GM12878 (cell line): ENCODE results near the gene GMPPB. TPM values are rescaled to one million over a fixed set of nuclear protein-coding genes. Genes with fewer than 3 reads are reported as not detected.

ENCODE experiments used
- ATAC-seq: fragments of 200-7000 bp; cut with Tn5 transposase; 3 replicates; pipeline ENCODE4 v1.9.1; 2020; ENCODE audit warnings: mild to moderate bottlenecking, moderate library complexity
- BruUV-seq: library from RNA; stranded (reverse); fragments of 400-500 nt; replicated peaks from 2 replicates; lab custom pipeline; 2021; lab: Mats Ljungman, UMichigan
- CTCF ChIA-PET: fragments of 300-600 bp; sonication (Branson Sonifier 250); formaldehyde crosslinking; extraction: SDS; loops from one replicate; lab custom pipeline; 2021; ENCODE audit warnings: inconsistent platforms; lab: Yijun Ruan, JAX
- POLR2A ChIA-PET: fragments of 350-600 bp; formaldehyde crosslinking; extraction: SDS; loops from one replicate; lab custom pipeline; 2021; ENCODE audit warnings: inconsistent platforms; lab: Charles Lee
- RAD21 ChIA-PET: fragments of 300-600 bp; sonication (Branson Sonifier 250); formaldehyde crosslinking; loops from one replicate; lab custom pipeline; 2023; ENCODE audit warnings: antibody characterized with exemption; ENCODE audit not compliant: unreplicated experiment; lab: Charles Lee
- SMC1A ChIA-PET: fragments of 300-600 bp; sonication (Branson Sonifier 250); formaldehyde crosslinking; loops from one replicate; lab custom pipeline; 2023; ENCODE audit not compliant: unreplicated experiment, uncharacterized antibody; lab: Charles Lee
- DNase-seq: peaks from one replicate; pipeline ENCODE4 v3.0.0-alpha.2; 2011; ENCODE audit warnings: low read depth, low spot score
- FAIRE-seq: peaks from 3 replicates; lab custom pipeline; 2011; peaks lifted over from hg19 to GRCh38; lab: Jason Lieb, UNC
- H2AFZ ChIP-seq: 2 replicates; pipeline ENCODE4 v1.6.0; 2011; ENCODE audit warnings: low read depth, low read length, control low read depth; ENCODE audit not compliant: control insufficient read depth
- H3K27ac ChIP-seq: 2 replicates; pipeline ENCODE4 v1.5.1; 2011; ENCODE audit warnings: control low read depth; ENCODE audit not compliant: control insufficient read depth, insufficient read depth
- H3K27me3 ChIP-seq, 2 experiments: replicated peaks in 1 of 2; 2 replicates each; pipeline versions ENCODE4 v1.6.0 to v1.6.1; 2011; ENCODE audit warnings: low read length in 1 of 2; ENCODE audit not compliant: control insufficient read depth in 2 of 2, insufficient read depth in 2 of 2
- H3K36me3 ChIP-seq, 2 experiments: 2 replicates each; pipeline ENCODE4 v1.5.1; 2011; ENCODE audit warnings: low read length in 1 of 2; ENCODE audit not compliant: control insufficient read depth in 2 of 2, insufficient read depth in 2 of 2
- H3K4me1 ChIP-seq: 2 replicates; pipeline ENCODE4 v1.6.1; 2011; ENCODE audit warnings: mild to moderate bottlenecking, low read length, moderate library complexity, mixed read lengths; ENCODE audit not compliant: control insufficient read depth, insufficient read depth
- H3K4me2 ChIP-seq: 2 replicates; pipeline ENCODE4 v1.6.0; 2011; ENCODE audit warnings: control low read depth; ENCODE audit not compliant: control insufficient read depth, insufficient read depth
- H3K4me3 ChIP-seq: fragments of 200-600 bp; sonication (generic); 2 replicates; pipeline ENCODE4 v1.5.1; 2016
- H3K79me2 ChIP-seq: 2 replicates; pipeline ENCODE4 v1.6.0; 2011; ENCODE audit warnings: low read length; ENCODE audit not compliant: control insufficient read depth, insufficient read depth
- H3K9ac ChIP-seq: 2 replicates; pipeline ENCODE4 v1.8.0; 2011; ENCODE audit warnings: low read length, control low read depth, mixed read lengths; ENCODE audit not compliant: control insufficient read depth, insufficient read depth
- H3K9me3 ChIP-seq: replicated peaks from 3 replicates; pipeline ENCODE4 v1.5.1; 2011; ENCODE audit warnings: mild to moderate bottlenecking, low read length; ENCODE audit not compliant: control insufficient read depth, insufficient read depth
- H4K20me1 ChIP-seq: 2 replicates; pipeline ENCODE4 v1.6.0; 2011; ENCODE audit not compliant: control insufficient read depth, insufficient read depth
- BACH1 ChIP-seq: fragments of 450-650 bp; IDR thresholded peaks from 2 replicates; pipeline ENCODE4 v1.6.1; 2017; ENCODE audit warnings: mild to moderate bottlenecking, borderline replicate concordance
- CHD1 ChIP-seq: IDR thresholded peaks from 2 replicates; pipeline ENCODE4 v1.6.1; 2012; ENCODE audit warnings: low read depth, low read length, improper control_type of control experiment
- CREB1 ChIP-seq: IDR thresholded peaks from 2 replicates; pipeline ENCODE4 v1.6.1; 2012; ENCODE audit warnings: low read depth, mild to moderate bottlenecking, inconsistent platforms
- CREM ChIP-seq: IDR thresholded peaks from 2 replicates; pipeline ENCODE4 v1.6.1; 2014; ENCODE audit warnings: antibody characterized with exemption, low read depth
- CTCF ChIP-seq, 3 experiments: IDR thresholded peaks in 2 of 3; conservative IDR thresholded peaks in 1 of 3; 2 replicates each; pipeline ENCODE4 v1.5.1; 2011; ENCODE audit warnings: low read depth in 3 of 3, low read length in 3 of 3, mild to moderate bottlenecking in 3 of 3, control low read depth in 2 of 3, moderate library complexity in 2 of 3, inconsistent platforms in 1 of 3, mixed read lengths in 1 of 3; ENCODE audit not compliant: control insufficient read depth in 2 of 3, insufficient read depth in 1 of 3; ENCODE audit errors: extremely low read depth in 1 of 3
- E2F4 ChIP-seq: IDR thresholded peaks from 2 replicates; pipeline ENCODE4 v1.6.1; 2012; ENCODE audit warnings: low read depth, low read length, improper control_type of control experiment
- HDAC6 ChIP-seq: fragments of 200-600 bp; sonication (generic); IDR thresholded peaks from one replicate; pipeline ENCODE4 v1.8.0; 2017; ENCODE audit warnings: antibody characterized with exemption; ENCODE audit not compliant: unreplicated experiment
- MTA2 ChIP-seq: fragments of 450-650 bp; IDR thresholded peaks from 2 replicates; pipeline ENCODE4 v1.6.1; 2016; ENCODE audit warnings: low read depth, mild to moderate bottlenecking, moderate library complexity
- NFYA ChIP-seq: IDR thresholded peaks from 2 replicates; pipeline ENCODE4 v1.6.1; 2011; ENCODE audit warnings: low read depth, mild to moderate bottlenecking, low read length, improper control_type of control experiment, borderline replicate concordance
- RCOR1 ChIP-seq: conservative IDR thresholded peaks from 2 replicates; pipeline ENCODE4 v1.6.1; 2012; ENCODE audit warnings: low read depth, low read length, improper control_type of control experiment
- YY1 ChIP-seq: IDR thresholded peaks from 2 replicates; pipeline ENCODE4 v1.6.1; 2011; ENCODE audit warnings: low read depth, mild to moderate bottlenecking, low read length
- WGBS: methylation state at CpG from one replicate; pipeline ENCODE4 v1.1.6; 2016; ENCODE audit warnings: low lambda C conversion rate; ENCODE audit not compliant: insufficient replicate concordance, insufficient coverage; ENCODE audit errors: missing lambda C conversion rate; 5-methylcytosine and 5-hydroxymethylcytosine counted together
- in situ Hi-C: fragments of 300-500 bp; cut with MboI; formaldehyde crosslinking; loops from 9 replicates; pipeline ENCODE4 v1.14.3; 2018; ENCODE audit warnings: mixed read lengths
- intact Hi-C: fragments of 100-400 bp; cut with micrococcal nuclease; formaldehyde crosslinking; loops from one replicate; pipeline ENCODE4 v1.14.2; 2022; ENCODE audit not compliant: unreplicated experiment
- polyA plus RNA-seq, 11 experiments: library from polyadenylated mRNA; depleted of rRNA in 4 of 11; unstranded in 6 of 11; stranded (reverse) in 5 of 11; fragments of >200 nt; fragmentation: Nextera tagmentation in 4 of 11; fragmentation: Illumina TruSeq in 1 of 11; extraction: Ambion mirVana in 4 of 11; extraction: Trizol in 1 of 11; gene quantifications; 1 replicate in 1 of 11; 2 replicates in 10 of 11; pipeline versions ENCODE4 v1.2.1 to v1.2.3, GENCODE V29; 2011 to 2016; ENCODE audit warnings: inconsistent platforms in 2 of 11, missing spikeins in 2 of 11, low read depth in 1 of 11
- total RNA-seq, 4 experiments: library from RNA; depleted of rRNA in 3 of 4; stranded (reverse); fragments of >200 nt in 3 of 4; fragmentation: Illumina TruSeq in 1 of 4; extraction: Trizol in 1 of 4; gene quantifications; 2 replicates each; pipeline versions ENCODE4 v1.2.1 to v1.2.3, GENCODE V29; 2013 to 2021

The GMPPB gene
- total and polyA plus RNA-seq, 10 of the 15 experiments (the other 5 are each of a cell fraction or from before 2014, with no cell fraction given), result 2.3 to 99.5 (median 23.3) TPM

- FAIRE-seq (no peak), DNase-seq (no peak), ATAC-seq (no peak)
- ChIA-PET CTCF (interaction anchor here (0.8 to 4.6 kb wide), 3 partner anchors 29 to 207 kb away, joined by 3 to 19 read pairs (median 4); no protein-coding TSS in a partner anchor), SMC1A (interaction anchor here (1.0 kb wide), 1 partner anchor 139 kb away, joined by 4 read pairs; no protein-coding TSS in a partner anchor), RAD21 (no interaction called here), POLR2A (no interaction called here)
- Histone ChIP-seq H3K9me3 (no peaks in the 10 kb centered on the region), H3K36me3 (peaks cover 0 to 6% of the 10 kb centered on the region in 2 experiments; a peak in 3 of 4 replicates), H3K4me3 (no peak overlapping the region), H3K79me2 (no peaks in the 10 kb centered on the region), H4K20me1 (no peaks in the 10 kb centered on the region), H3K9ac (no peak overlapping the region), H3K4me2 (no peak overlapping the region), H2AFZ (no peak overlapping the region), H3K4me1 (no peaks in the 10 kb centered on the region), H3K27me3 (no peaks in the 10 kb centered on the region), H3K27ac (no peak overlapping the region)
- TF ChIP-seq NFYA (no peak), CTCF (IDR thresholded peaks at IDR 0.05 in 2 of 3, conservative IDR thresholded peaks at IDR 0.05 in 1 of 3; ENCODE audit: control insufficient read depth in 2 of 3, extremely low read depth in 1 of 3, insufficient read depth in 1 of 3, low read depth in 3 of 3, low read length in 3 of 3) (peak in 1 of 3 experiments; percentile 10; a peak in 1 of 6 replicates), CREM (no peak), MTA2 (no peak)
- intact Hi-C loops, result no loop called here
- 60% methylated on average over 13 of the region's 13 CpGs for WGBS
- in situ Hi-C loops, result no loop called here
- no TSS peak for BruUV-seq
These were observed 23.2 kb downstream of the GMPPB start for GRCh38 chr3:49700453-49701128.

- Histone ChIP-seq H3K27ac (no peak overlapping the region), H4K20me1 (no peaks in the 10 kb centered on the region), H3K9me3 (no peaks in the 10 kb centered on the region), H3K4me1 (no peaks in the 10 kb centered on the region), H2AFZ (no peak overlapping the region), H3K4me2 (no peak overlapping the region), H3K79me2 (no peaks in the 10 kb centered on the region), H3K9ac (no peak overlapping the region), H3K36me3 (peaks cover 0 to 5% of the 10 kb centered on the region in 2 experiments; a peak in 3 of 4 replicates), H3K4me3 (no peak overlapping the region), H3K27me3 (no peaks in the 10 kb centered on the region)
- SMC1A ChIA-PET, result no interaction called here
- ATAC-seq (no peak), FAIRE-seq (no peak), DNase-seq (no peak)
- in situ Hi-C loops, result no loop called here
- 73% methylated on average over 8 of the region's 8 CpGs for WGBS
- intact Hi-C loops, result no loop called here
- CTCF ChIA-PET, result no interaction called here
- RAD21 ChIA-PET, result no interaction called here
- POLR2A ChIA-PET, result no interaction called here
- BruUV-seq, result no TSS peak
- TF ChIP-seq CTCF (IDR thresholded peaks at IDR 0.05 in 2 of 3, conservative IDR thresholded peaks at IDR 0.05 in 1 of 3; ENCODE audit: control insufficient read depth in 2 of 3, extremely low read depth in 1 of 3, insufficient read depth in 1 of 3, low read depth in 3 of 3, low read length in 3 of 3) (no peak), CREB1 (no peak), CHD1 (no peak), RCOR1 (no peak), BACH1 (no peak), MTA2 (no peak), YY1 (no peak), HDAC6 (no peak), E2F4 (no peak)
These were observed 23.7 kb downstream of the GMPPB start for GRCh38 chr3:49700014-49700413.
